Epithelial cell of proximal tubule (primary cell): ENCODE results near the gene COL9A3. TPM values are rescaled to one million over a fixed set of nuclear protein-coding genes. Genes with fewer than 3 reads are reported as not detected.

ENCODE experiments used
- DNase-seq: peaks from one replicate; pipeline ENCODE4 v3.0.0-alpha.2; 2011; ENCODE audit warnings: low read depth
- H3K4me3 ChIP-seq: 2 replicates; pipeline ENCODE4 v1.5.1; 2011; ENCODE audit warnings: low read depth, mild to moderate bottlenecking, low read length
- total RNA-seq: library from RNA; depleted of rRNA; stranded (reverse); fragments of >200 nt; gene quantifications from 2 replicates; pipeline ENCODE4 v1.2.3, GENCODE V29; 2015
- TF ChIP-seq, protein P1 (sequence below): conservative IDR thresholded peaks from 2 replicates; pipeline ENCODE4 v1.5.1; 2012; ENCODE audit warnings: low read depth, mild to moderate bottlenecking, low read length

The COL9A3 gene
- total RNA-seq, 1 donor from 2014 or later, result 2.8 TPM

DNA sequence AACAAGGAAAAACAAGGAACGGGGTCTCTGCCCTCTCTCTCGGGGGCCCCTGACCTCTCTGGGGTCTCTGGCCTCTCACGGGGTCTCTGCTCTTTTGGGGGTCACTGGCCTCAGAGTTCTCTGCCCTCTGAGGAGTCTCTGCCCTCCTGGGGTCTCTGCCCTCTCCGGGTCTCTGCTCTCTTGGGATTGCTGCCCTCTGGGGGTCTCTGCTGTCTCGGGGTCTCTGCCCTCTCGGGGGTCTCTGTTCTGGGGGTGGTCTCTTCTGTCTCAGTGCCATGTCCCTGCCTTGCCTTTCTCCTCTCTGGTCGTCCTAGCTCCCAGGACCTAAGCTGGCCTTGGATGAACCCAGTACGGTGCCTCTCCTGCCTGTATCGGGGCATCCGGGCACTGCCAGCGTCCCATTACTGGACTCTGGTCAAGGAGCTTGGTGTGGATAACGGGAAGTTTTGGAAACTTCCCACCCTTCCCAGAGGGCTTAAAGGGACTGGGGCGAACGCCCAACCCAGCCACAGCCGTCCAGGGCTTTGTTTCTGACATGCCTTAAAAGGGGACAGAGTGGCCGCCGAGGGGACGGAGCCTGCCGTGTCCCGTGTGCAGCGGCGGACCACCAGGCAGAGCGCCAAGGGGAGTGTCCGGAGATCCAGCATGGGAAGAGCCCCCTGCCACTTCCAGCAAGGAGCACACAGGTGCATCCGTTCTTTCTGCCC is 45.3 kb upstream of the COL9A3 start:
- TF ChIP-seq, protein P1, sequence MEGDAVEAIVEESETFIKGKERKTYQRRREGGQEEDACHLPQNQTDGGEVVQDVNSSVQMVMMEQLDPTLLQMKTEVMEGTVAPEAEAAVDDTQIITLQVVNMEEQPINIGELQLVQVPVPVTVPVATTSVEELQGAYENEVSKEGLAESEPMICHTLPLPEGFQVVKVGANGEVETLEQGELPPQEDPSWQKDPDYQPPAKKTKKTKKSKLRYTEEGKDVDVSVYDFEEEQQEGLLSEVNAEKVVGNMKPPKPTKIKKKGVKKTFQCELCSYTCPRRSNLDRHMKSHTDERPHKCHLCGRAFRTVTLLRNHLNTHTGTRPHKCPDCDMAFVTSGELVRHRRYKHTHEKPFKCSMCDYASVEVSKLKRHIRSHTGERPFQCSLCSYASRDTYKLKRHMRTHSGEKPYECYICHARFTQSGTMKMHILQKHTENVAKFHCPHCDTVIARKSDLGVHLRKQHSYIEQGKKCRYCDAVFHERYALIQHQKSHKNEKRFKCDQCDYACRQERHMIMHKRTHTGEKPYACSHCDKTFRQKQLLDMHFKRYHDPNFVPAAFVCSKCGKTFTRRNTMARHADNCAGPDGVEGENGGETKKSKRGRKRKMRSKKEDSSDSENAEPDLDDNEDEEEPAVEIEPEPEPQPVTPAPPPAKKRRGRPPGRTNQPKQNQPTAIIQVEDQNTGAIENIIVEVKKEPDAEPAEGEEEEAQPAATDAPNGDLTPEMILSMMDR, result no peak
- H3K4me3 ChIP-seq, result no peak overlapping the region
- DNase-seq, result no peak

DNA sequence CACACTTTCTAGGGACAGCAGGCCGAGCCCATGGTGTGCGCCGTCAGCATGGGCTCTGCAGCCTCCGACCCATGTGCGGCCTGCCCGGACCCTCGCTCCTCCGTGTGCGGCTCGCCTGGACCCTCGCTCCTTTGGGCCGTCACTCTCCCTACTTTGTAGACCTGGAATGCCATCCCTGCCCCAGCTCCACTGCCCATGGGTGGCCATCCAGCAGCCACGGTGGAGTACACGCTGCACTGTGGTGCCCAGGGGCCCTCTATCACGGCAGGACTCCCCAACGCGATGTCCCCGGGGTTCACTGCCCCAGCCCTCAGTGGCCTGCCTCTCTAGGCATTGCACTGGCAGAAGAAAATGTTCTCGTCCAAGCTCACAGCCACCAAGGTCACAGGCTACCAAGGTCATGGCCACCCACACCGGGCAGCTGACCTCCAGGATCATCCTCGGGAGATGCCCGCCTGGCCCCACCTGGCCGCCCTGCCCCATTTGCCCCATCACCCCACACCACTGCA is 44.7 kb upstream of the COL9A3 start:
- TF ChIP-seq, protein P1, result no peak
- no peak for DNase-seq
- no peak overlapping the region for H3K4me3 ChIP-seq

DNA sequence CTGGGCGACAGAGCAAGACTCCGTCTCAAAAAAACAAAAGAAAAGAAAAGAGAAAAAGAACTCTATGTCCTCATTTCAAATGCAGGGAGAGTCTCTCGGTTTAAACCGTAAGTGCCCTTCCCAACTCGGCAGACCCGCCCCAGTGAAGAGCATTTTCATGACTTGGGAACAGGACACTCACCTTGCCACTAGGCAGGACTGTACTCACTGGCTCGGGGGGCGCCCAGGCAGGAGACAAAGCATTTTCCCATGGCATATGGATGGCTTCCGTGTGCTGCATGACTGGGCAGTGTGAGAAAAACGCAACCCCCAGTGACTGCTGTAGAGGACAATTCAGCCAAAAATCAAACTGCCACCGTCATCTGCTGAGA is 44.2 kb upstream of the COL9A3 start:
- TF ChIP-seq, protein P1, result no peak
- no peak overlapping the region for H3K4me3 ChIP-seq

DNA sequence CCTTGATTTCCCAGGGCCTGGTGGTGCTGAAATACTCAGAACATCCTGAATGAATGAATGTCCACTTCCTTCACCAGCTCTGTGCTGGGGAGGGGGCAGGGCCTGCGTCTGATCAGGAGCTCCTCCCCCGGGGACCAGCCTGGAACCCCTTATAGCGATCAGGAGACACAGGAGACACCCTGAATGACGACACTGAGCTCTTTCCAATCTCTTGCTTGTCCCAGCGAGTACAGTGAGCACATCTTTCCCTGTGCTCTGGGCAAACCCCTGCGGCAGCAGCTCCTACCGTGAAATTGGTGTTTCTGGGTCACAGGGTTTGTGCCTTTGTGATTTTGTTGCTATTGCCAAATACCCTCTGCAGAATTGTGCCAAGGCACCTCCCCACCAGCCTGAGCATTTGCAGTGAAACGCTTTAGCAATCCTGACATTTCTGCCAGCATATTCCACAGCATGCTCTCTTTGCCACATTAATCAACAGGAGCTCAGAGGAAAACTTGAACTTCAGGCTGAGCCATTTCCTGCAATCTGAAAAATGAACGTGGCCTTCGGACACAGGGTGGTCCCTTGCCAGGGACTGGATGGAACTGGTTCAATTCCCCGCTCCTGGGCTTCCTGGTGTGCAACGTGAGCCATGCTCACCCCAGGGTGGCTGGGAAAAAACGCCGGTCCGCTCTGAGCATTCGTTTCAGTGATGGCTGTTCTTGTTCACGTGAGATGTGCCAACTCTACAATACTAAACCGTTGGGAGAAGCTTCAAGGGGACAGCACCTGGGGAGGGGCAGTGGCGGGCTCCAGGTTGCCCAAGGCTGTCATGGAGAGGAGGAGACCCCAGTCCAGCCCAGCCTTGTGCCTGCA is 43.6 kb upstream of the COL9A3 start:
- peak; percentile 80 for DNase-seq
- no peak overlapping the region for H3K4me3 ChIP-seq
- TF ChIP-seq, protein P1, result no peak

More for the DNA sequence above, 44.2 kb upstream of the COL9A3 start:
- no peak for DNase-seq

DNA sequence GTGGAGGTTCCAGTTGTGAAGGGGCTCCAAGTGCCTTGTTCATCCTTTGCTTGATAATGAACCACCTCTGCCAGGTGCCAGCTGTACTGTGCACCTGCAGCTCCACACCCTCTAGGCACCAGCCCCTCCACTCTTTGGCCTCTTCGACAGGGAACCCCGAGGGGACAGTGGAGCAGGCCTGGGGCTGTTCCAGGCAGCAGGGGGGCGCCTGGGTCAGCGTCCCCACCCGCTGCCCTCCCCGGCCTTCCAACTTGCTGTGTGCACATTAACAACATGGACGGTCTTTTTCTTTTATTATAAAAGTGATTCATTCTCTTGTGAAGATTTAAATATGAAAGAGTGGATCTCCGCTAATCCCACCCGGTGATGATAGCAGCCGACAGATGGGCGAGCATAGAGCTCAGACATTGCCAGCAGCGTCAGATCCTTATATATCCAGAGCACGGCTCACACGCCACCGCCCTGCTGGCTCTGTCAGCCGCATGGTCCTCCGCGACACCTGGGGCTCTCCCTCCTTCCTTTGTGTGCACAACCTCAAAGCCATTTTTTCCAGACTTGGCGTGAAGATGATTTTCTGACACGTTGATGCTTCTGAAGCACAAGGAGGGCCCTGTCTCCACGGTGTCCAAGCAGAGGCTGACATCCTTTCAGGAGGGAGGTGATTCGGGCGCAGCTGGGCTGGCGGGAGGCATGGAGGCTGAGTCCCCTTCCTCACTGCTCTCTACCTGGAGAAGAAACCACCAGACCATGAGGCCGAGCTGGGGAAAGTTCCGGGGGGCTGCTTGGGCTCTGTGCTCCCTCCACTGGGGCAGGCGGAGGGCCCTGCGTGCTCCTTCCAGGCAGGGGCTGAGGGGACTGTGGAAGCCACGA is 42.8 kb upstream of the COL9A3 start:
- no peak overlapping the region for H3K4me3 ChIP-seq
- TF ChIP-seq, protein P1, result no peak
- no peak for DNase-seq

DNA sequence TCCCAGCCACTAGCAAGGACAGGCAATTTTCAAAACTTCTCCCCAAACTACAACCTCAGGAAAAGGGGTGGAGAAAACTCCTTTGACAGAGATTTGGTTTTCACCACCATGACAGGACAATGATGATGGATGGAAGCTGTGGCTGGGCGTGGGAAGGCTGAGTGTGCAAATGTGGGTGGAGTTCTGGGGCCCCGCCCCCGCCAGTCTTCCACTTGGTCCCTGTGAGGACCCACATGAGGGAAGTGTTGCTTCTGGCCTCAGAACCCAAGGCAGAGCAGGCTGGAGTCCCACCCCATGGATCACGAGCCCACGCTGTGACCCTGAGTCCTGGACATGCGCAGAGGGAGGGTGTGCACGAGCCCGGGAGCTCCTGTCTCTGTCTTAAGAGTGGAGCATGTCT is 42.1 kb upstream of the COL9A3 start:
- DNase-seq, result no peak
- H3K4me3 ChIP-seq, result no peak overlapping the region
- TF ChIP-seq, protein P1, result no peak
